GM23248 (cell line): ENCODE data around the gene MYOM3.

Source experiments
- EZH2 ChIP-seq: fragments of 200-600 bp; sonication (generic); IDR thresholded peaks from 2 replicates; pipeline ENCODE4 v1.6.1; 2018; ENCODE audit warnings: antibody characterized with exemption, mild to moderate bottlenecking; ENCODE audit not compliant: insufficient read depth, poor library complexity, severe bottlenecking
- EZH2phosphoT487 ChIP-seq: fragments of 200-600 bp; sonication (generic); IDR thresholded peaks from 2 replicates; pipeline ENCODE4 v1.6.1; 2018; ENCODE audit warnings: antibody characterized with exemption, moderate library complexity, mild to moderate bottlenecking, low read depth; ENCODE audit not compliant: insufficient read depth

DNA sequence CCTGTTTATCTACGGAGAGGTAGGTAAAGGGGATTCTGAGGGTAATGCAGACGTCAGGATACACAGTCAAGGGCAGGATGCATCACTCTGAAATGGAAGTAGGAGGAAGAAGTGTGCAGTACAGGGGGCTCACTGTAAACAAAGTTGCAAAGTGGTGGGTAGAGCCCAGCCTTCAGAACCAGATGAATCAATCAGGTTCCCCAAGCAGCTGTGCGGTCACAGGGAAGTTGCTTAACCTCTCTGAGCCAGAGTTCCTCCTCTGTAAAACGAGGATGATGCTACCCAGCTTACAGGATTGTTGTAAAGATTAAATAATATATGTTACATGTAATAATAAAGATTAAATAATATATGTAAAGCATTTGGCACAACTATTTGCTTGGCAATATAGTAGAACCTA is 13.5 kb upstream of the MYOM3 start:
- TF ChIP-seq EZH2phosphoT487: no peak
- TF ChIP-seq EZH2: no peak
